Pancreas (tissue), 10 donors: ENCODE results near the gene CTXND1. TPM values are rescaled to one million over a fixed set of nuclear protein-coding genes. Genes with fewer than 3 reads are reported as not detected.

Experiments used
- ATAC-seq, 4 donors: fragments of 200-7000 bp; cut with Tn5 transposase; one replicate each; pipeline versions ENCODE4 v1.8.0 to v1.9.1; 2020; ENCODE audit warnings: mild to moderate bottlenecking in 4 of 4, moderate library complexity in 4 of 4
- DNase-seq, 6 donors: peaks; one replicate each; pipeline ENCODE4 v3.0.0-alpha.2; 2020
- FAIRE-seq: peaks from 2 replicates; lab custom pipeline; 2012; peaks lifted over from hg19 to GRCh38; lab: Jason Lieb, UNC
- H3K27ac ChIP-seq, 4 donors: fragments of 200-600 bp; sonication (generic); 1 replicate in 3 of 4; 2 replicates in 1 of 4; pipeline versions ENCODE4 v1.5.0 to v1.8.0; 2020
- H3K27me3 ChIP-seq, 4 donors: fragments of 200-600 bp; one replicate each; pipeline ENCODE4 v1.8.0; 2021
- H3K36me3 ChIP-seq, 3 donors: fragments of 200-600 bp; sonication (generic) in 1 of 3; one replicate each; pipeline versions ENCODE4 v1.5.0 to v1.8.0; 2020 to 2021
- H3K4me1 ChIP-seq, 3 donors: fragments of 200-600 bp; one replicate each; pipeline ENCODE4 v1.8.0; 2021
- H3K4me3 ChIP-seq, 4 donors: fragments of 200-600 bp; sonication (generic) in 2 of 4; one replicate each; pipeline versions ENCODE4 v1.5.0 to v1.8.0; 2020 to 2021
- H3K9me3 ChIP-seq, 4 donors: fragments of 200-600 bp; one replicate each; pipeline ENCODE4 v1.8.0; 2021
- WGBS, 2 donors: extraction: QIAGEN DNeasy Blood & Tissue Kit; methylation state at CpG; one replicate each; pipeline ENCODE4 v1.1.7; 2013; 5-methylcytosine and 5-hydroxymethylcytosine counted together
- intact Hi-C, 3 donors: fragments of 100-400 bp; cut with DNase I; formaldehyde crosslinking; loops; one replicate each; pipeline versions ENCODE4 v1.11.1 to v1.14.2; 2022
- polyA plus RNA-seq, 2 donors: library from polyadenylated mRNA; stranded (reverse); fragments of 200-250 nt; gene quantifications; one replicate each; pipeline ENCODE4 v1.2.3, GENCODE V29; 2013
- total RNA-seq, 6 donors: library from RNA; stranded (reverse); fragmentation: NEBNext Ultra II Directional in 4 of 6; extraction: Animal tissue kit (Norgen Biotek cat#: 25700) in 4 of 6; gene quantifications; one replicate each; pipeline versions ENCODE4 v1.2.1 to v1.2.4, GENCODE V29; 2021 to 2023
- TF ChIP-seq, protein P1 (sequence below), 4 donors: fragments of 200-600 bp; sonication (generic) in 3 of 4; IDR thresholded peaks; one replicate each; pipeline versions ENCODE4 v1.5.0 to v1.8.0; 2021; ENCODE audit warnings: antibody characterized with exemption in 4 of 4
- donor health status: healthy with polysubstance abuse.
- donor health status: DM: no; HTN: no; CAD: no; lungs with moderate emphysema.
- donor health status: DM: no; HTN: no; CAD: no.
- donor health status: control.
- donor health status: control.
- donor health status: Bipolar disorder and iron deficiency.
- donor health status: DM: yes; HTN: yes; CAD: no.
- donor health status: DM: no; HTN: no; CAD: no.
- donor health status: DM: no; HTN: no; CAD: no.
- donor health status: DM: yes; HTN: yes; CAD: no.

Gene CTXND1
- total and polyA plus RNA-seq, 8 donors, result 0.37 to 1.4 (median 0.61) TPM

DNA sequence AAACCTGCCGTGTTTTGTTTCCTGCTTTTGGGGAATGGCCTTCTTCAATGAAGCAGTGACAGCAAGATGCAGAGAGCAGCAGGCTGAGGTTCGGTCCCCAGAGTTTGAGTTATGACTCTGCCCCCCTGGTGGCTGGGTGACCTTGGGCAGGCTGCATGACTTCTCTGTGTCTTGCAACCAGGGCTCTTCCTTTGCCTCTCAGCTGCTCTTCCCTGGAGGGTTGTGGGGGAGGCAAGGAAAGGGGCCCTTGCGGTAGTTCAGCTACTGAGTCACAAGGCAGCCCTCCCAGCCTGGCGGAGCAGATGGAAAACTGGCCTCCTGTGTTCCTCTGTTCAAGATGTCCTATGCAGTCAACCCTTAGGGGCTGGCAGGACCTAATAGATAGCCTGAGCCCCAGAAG is 17.1 kb downstream of the CTXND1 start:
- peak in 3 of 6 donors; percentile 24 to 60 (median 25) for DNase-seq
- H3K27ac ChIP-seq, result no peak overlapping the region
- FAIRE-seq, result no peak
- H3K4me1 ChIP-seq, result no peaks in the 10 kb centered on the region
- ATAC-seq, result peak in 2 of 4 donors; percentile 51 to 60
- TF ChIP-seq, protein P1, sequence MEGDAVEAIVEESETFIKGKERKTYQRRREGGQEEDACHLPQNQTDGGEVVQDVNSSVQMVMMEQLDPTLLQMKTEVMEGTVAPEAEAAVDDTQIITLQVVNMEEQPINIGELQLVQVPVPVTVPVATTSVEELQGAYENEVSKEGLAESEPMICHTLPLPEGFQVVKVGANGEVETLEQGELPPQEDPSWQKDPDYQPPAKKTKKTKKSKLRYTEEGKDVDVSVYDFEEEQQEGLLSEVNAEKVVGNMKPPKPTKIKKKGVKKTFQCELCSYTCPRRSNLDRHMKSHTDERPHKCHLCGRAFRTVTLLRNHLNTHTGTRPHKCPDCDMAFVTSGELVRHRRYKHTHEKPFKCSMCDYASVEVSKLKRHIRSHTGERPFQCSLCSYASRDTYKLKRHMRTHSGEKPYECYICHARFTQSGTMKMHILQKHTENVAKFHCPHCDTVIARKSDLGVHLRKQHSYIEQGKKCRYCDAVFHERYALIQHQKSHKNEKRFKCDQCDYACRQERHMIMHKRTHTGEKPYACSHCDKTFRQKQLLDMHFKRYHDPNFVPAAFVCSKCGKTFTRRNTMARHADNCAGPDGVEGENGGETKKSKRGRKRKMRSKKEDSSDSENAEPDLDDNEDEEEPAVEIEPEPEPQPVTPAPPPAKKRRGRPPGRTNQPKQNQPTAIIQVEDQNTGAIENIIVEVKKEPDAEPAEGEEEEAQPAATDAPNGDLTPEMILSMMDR (IDR thresholded peaks at IDR 0.05), result peak in 3 of 4 donors; percentile 19 to 38 (median 27)
- no peaks in the 10 kb centered on the region for H3K36me3 ChIP-seq
- H3K9me3 ChIP-seq, result no peaks in the 10 kb centered on the region
- no peaks in the 10 kb centered on the region for H3K27me3 ChIP-seq
- no peak overlapping the region for H3K4me3 ChIP-seq
- 56 to 69% methylated on average over 4 of the region's 4 CpGs for WGBS, 2 donors
- intact Hi-C loops, result no loop called here

DNA sequence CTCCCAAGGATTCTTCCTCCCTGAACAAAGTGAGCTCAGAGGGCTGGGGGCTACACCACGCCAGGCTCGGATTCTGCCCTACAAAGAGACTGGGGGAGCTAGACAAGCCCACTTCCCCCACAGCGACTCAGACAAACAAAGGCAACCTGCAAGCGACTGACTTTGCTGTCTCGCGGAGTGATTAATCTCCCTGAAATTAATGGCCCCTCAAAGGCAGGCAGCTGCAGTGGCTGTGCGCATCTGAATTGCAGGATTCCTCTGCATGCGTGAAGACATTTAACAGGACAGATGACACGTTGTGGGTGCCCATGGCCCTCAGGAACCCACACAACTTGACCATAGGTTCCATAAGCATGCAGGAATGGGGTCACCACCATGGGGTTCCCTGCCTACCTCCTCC is 18.4 kb downstream of the CTXND1 start:
- ATAC-seq (no peak), DNase-seq (no peak), FAIRE-seq (no peak)
- Histone ChIP-seq H3K4me1 (no peaks in the 10 kb centered on the region), H3K27ac (no peak overlapping the region), H3K9me3 (no peaks in the 10 kb centered on the region), H3K4me3 (no peak overlapping the region), H3K36me3 (no peaks in the 10 kb centered on the region), H3K27me3 (no peaks in the 10 kb centered on the region)
- TF ChIP-seq, protein P1 (IDR thresholded peaks at IDR 0.05), result no peak
- intact Hi-C loops, result no loop called here
- WGBS, 2 donors, result 50 to 58% methylated on average over 9 of the region's 9 CpGs

DNA sequence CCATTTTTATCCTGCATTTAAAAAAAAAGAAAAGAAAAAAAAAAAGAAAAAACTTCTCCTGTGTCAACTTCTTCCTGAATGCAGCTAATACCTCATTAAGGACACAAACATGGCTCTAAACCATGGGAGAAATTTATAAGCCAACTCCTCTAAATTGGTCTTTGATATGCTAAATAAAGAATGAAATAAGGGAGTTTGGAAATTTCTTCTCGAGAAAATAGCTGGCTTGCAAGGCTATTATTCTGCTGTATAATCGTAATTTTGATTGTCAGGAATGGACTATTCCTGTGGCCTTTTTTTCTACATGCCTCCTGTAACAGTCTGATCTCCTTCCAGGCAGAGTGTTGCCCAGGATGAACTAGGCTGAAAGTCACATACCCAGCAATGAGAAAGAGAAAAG is 20.6 kb downstream of the CTXND1 start:
- intact Hi-C loops, result no loop called here
- ATAC-seq (no peak), FAIRE-seq (no peak), DNase-seq (no peak)
- WGBS, 2 donors, result 48 to 58% methylated on average over 2 of the region's 2 CpGs
- Histone ChIP-seq H3K9me3 (no peaks in the 10 kb centered on the region), H3K27ac (no peak overlapping the region), H3K27me3 (no peaks in the 10 kb centered on the region), H3K4me1 (no peaks in the 10 kb centered on the region), H3K36me3 (no peaks in the 10 kb centered on the region), H3K4me3 (no peak overlapping the region)
- TF ChIP-seq, protein P1 (IDR thresholded peaks at IDR 0.05), result no peak

DNA sequence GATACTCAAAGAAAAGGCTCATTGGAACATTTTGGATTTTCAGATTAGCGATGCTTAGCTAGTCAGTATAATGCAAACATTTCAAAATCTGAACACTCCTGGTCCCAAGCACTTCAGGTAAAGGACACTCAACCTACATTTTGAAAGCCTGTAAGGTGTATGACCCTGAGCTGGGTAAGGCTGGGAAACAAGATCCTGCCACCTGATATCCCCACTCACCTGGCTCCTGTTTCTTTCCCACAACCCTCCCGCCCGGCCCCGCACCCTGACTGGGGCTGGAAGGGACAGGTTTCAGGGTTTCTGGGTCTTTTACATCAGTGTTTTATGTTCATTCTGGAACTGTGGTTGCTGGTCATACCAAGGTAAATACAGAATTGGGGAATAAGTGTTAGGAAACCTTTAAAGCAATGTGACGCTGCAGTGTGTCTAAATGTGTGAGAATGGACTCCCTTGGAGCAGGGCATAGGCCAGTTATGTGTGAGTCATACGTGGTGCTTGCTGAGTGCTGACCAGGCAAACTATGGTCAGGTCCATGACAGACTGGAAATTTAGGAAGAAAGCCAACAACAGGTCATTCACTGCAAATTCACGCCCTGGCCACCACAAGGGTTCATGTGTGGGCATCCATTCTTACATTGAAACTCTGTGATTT is 22.9 kb downstream of the CTXND1 start:
- intact Hi-C loops, result no loop called here
- TF ChIP-seq, protein P1 (IDR thresholded peaks at IDR 0.05), result no peak
- no peak for FAIRE-seq

DNA sequence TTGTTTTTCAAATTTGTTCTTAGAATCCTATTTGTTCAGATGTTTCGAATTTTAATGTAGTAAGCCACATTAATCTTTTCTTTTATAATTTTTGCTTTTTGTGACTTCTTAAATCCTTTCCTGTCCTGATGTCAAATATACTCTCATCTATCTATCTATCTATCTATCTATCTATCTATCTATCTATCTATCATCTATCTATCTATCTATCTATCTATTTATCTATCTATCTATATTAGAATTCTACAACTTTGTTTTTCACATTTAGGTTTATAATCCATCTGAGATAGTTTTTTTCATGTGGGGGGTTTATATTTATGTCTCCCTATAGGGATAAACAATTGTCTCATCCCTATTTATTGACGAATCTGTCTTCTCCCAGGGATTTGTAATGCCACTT is 32.1 kb downstream of the CTXND1 start:
- no peak for DNase-seq
- ATAC-seq, result no peak
- Histone ChIP-seq H3K9me3 (no peaks in the 10 kb centered on the region), H3K4me3 (no peak overlapping the region), H3K36me3 (no peaks in the 10 kb centered on the region), H3K4me1 (peaks cover 0 to 3% (median 3%) of the 10 kb centered on the region in 3 donors), H3K27me3 (no peaks in the 10 kb centered on the region), H3K27ac (no peak overlapping the region)
- no peak for FAIRE-seq
- intact Hi-C loops, result no loop called here
- TF ChIP-seq, protein P1 (IDR thresholded peaks at IDR 0.05), result no peak
- 84 to 86% methylated on average over 2 of the region's 2 CpGs for WGBS, 2 donors

More for the DNA sequence above, 22.9 kb downstream of the CTXND1 start:
- no peaks in the 10 kb centered on the region for H3K27me3 ChIP-seq
- DNase-seq (no peak), ATAC-seq (peak in 1 of 4 donors; percentile 52)
- no peak overlapping the region for H3K27ac ChIP-seq
- H3K4me3 ChIP-seq, result no peak overlapping the region
- H3K4me1 ChIP-seq, result no peaks in the 10 kb centered on the region
- 81 to 86% methylated on average over 7 of the region's 7 CpGs for WGBS, 2 donors
- no peaks in the 10 kb centered on the region for H3K36me3 ChIP-seq
- no peaks in the 10 kb centered on the region for H3K9me3 ChIP-seq
